ENCODE data around the gene NACC1.

The NACC1 gene

DNA sequence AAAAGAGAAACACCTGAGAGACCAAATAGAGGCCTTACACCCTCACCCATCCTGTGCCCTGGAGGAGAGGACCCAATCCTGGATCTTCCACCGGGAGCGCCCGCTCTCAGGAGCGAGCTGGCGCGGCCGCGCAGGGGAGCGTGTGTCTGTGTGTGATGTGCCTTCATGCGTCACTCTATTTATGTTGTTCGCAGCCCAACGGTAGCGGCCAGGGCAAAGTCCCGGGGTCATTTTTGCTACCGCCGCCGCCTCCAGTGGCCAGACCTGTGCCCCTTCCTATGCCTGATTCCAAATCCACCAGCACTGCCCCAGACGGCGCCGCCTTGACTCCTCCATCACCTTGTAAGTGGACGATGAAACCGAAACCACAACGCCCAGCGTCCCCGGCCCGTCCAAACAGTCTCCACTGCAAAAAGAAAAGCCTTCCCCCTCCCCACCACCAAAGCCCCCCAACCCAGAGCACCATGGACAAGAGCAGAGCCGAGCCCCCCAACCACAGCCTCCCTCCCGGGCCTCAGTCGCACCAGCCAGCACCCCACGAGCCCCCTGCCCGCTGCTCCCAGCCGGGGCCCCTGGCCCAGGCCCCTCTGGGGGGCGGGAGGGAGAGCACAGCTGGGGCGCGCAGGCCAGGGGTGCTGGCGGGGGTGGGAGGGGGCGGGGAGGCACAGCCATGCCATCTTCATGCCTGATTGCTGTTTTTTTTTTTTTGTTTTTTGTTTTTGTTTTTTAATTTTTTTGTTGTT is 30.1 kb upstream of the NACC1 start:
- peaks cover 25% of the 10 kb centered on the region for H3K4me1 ChIP-seq (ENCODE audit: control insufficient read depth, insufficient read depth, low read length)
- H3K9me3 ChIP-seq (ENCODE audit: control insufficient read depth, low read length), result no peaks in the 10 kb centered on the region
- H3K36me3 ChIP-seq (ENCODE audit: control insufficient read depth, insufficient read depth, low read length), result no peaks in the 10 kb centered on the region
- H3K27ac ChIP-seq (ENCODE audit: insufficient read depth, low read depth, low read length, poor library complexity, severe bottlenecking), result no peak overlapping the region
- whole genome bisulfite sequencing, 2 experiments, result 92 to 95% methylated on average over 36 of the region's 37 CpGs
- H3K4me3 ChIP-seq (ENCODE audit: insufficient read depth, low read depth, low read length), result no peak overlapping the region
- peaks cover 40% of the 10 kb centered on the region for H3K27me3 ChIP-seq (ENCODE audit: control insufficient read depth, insufficient read depth, low read length, poor library complexity, severe bottlenecking)

DNA sequence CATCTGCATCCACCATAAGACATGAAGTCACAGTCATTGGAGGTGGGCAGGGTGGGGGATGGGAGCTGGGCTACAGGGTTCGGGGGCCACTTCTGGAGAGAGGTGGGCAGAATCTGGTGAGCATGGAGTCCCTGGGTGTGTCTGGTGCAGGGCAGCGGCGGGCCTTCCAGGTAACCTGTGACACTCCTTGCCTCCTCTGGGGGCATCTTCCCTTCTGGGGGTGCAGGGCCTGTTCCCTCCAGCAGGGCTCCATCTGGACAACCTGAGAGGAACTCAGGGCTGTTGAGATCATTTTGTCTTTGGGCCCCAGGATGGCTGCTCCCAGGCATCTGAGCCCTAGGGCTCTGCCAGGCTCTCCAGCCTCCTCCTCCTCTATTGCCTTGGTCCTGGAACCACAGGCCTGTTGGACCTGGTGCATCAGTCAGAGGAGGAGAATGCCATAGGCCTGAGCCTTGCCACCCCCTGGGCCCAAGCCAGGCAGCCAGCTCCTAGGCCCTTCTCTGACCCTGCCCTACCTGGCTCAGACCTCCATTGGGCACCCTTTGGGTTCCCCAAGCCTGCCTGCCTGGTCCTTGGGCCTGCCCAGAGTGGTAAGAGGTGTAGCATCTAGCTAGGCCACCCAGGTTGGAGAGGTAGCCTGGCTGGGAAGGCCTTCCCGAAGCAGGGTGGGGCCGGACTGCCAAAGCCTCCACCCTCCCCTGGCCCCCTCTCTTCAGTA is 28.8 kb upstream of the NACC1 start:
- Histone ChIP-seq H3K27ac (ENCODE audit: insufficient read depth, low read depth, low read length, poor library complexity, severe bottlenecking) (no peak overlapping the region), H3K36me3 (ENCODE audit: control insufficient read depth, insufficient read depth, low read length) (no peaks in the 10 kb centered on the region), H3K4me3 (ENCODE audit: insufficient read depth, low read depth, low read length) (no peak overlapping the region), H3K4me1 (ENCODE audit: control insufficient read depth, insufficient read depth, low read length) (peaks cover 24% of the 10 kb centered on the region), H3K27me3 (ENCODE audit: control insufficient read depth, insufficient read depth, low read length, poor library complexity, severe bottlenecking) (peaks cover 49% of the 10 kb centered on the region), H3K9me3 (ENCODE audit: control insufficient read depth, low read length) (no peaks in the 10 kb centered on the region)
- 78 to 84% methylated on average over 5 of the region's 5 CpGs for WGBS, 2 experiments

DNA sequence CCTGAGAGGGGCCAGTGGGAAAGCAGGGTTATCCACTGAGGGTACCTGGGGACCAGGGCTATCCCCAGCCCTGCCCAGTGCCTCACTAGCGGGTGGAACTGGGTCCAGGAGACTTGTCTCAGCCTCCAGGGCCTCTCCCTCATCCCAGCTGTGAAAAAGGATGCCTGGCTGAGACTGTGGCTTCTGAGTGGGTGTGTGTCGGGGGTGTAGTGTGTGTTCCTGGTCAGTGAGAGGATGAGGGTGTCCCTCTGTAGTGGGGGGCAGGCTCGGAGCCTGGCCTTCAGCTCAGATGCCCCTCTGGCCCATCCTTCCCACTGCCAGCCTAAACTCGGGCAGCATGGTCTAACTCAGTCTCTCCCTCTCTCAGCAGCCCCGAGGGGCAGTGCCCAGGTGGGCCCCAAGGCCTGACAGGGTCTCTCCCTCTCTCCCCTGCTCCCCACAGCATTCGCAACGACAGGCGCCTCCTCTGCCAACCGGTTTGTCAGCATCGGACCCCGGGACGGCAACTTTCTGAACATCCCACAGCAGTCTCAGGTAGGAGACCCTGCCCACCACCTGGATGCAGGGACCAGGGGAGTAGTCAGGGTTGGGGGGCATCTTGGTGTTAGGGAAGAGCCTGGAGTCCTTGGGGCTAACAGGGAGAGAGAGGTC is 28.1 kb upstream of the NACC1 start:
- no peaks in the 10 kb centered on the region for H3K36me3 ChIP-seq (ENCODE audit: control insufficient read depth, insufficient read depth, low read length)
- H3K27ac ChIP-seq (ENCODE audit: insufficient read depth, low read depth, low read length, poor library complexity, severe bottlenecking), result no peak overlapping the region
- no peaks in the 10 kb centered on the region for H3K9me3 ChIP-seq (ENCODE audit: control insufficient read depth, low read length)
- H3K4me1 ChIP-seq (ENCODE audit: control insufficient read depth, insufficient read depth, low read length), result peaks cover 30% of the 10 kb centered on the region
- H3K4me3 ChIP-seq (ENCODE audit: insufficient read depth, low read depth, low read length), result no peak overlapping the region
- 90 to 92% methylated on average over 12 of the region's 12 CpGs for WGBS, 2 experiments
- H3K27me3 ChIP-seq (ENCODE audit: control insufficient read depth, insufficient read depth, low read length, poor library complexity, severe bottlenecking), result peaks cover 55% of the 10 kb centered on the region

DNA sequence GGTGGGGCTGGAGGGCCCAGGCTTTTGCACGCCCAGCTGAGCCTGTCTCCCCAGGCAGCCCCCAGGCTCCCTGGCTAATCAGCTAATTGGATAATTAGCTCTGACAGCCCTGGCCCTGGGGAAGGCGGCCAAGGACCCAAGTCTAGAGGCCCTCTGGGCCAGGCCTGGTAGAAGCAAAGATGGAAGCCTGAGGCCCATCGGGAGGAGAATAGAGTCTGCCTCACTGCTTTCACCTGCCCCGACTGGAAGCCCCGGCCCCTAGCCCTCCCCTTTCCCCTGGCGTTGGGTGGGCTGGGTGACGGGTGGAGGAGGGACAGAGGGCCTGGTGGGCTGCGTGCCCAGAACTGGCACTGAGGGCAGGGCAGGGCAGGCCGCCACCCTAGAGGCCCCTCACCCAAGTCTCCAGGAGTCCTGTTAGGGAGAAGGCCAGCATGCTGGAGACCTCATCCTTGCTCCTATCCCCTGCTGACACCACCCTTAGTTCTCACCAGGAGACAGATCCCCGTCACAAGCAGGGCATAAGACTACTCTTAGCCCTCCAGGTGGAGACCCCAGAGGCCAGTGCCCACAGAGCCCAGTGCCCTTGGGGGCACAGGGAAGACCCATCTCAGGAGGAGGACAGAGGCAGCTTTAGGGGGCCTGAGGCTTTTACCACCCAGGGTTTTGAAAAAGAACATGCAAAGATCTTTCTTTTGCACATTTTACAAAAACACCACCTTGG is 27.4 kb upstream of the NACC1 start:
- Histone ChIP-seq H3K4me1 (ENCODE audit: control insufficient read depth, insufficient read depth, low read length) (peaks cover 36% of the 10 kb centered on the region), H3K27me3 (ENCODE audit: control insufficient read depth, insufficient read depth, low read length, poor library complexity, severe bottlenecking) (peaks cover 62% of the 10 kb centered on the region), H3K9me3 (ENCODE audit: control insufficient read depth, low read length) (no peaks in the 10 kb centered on the region), H3K4me3 (ENCODE audit: insufficient read depth, low read depth, low read length) (no peak overlapping the region), H3K36me3 (ENCODE audit: control insufficient read depth, insufficient read depth, low read length) (no peaks in the 10 kb centered on the region), H3K27ac (ENCODE audit: insufficient read depth, low read depth, low read length, poor library complexity, severe bottlenecking) (no peak overlapping the region)
- 86 to 88% methylated on average over 10 of the region's 10 CpGs for WGBS, 2 experiments

DNA sequence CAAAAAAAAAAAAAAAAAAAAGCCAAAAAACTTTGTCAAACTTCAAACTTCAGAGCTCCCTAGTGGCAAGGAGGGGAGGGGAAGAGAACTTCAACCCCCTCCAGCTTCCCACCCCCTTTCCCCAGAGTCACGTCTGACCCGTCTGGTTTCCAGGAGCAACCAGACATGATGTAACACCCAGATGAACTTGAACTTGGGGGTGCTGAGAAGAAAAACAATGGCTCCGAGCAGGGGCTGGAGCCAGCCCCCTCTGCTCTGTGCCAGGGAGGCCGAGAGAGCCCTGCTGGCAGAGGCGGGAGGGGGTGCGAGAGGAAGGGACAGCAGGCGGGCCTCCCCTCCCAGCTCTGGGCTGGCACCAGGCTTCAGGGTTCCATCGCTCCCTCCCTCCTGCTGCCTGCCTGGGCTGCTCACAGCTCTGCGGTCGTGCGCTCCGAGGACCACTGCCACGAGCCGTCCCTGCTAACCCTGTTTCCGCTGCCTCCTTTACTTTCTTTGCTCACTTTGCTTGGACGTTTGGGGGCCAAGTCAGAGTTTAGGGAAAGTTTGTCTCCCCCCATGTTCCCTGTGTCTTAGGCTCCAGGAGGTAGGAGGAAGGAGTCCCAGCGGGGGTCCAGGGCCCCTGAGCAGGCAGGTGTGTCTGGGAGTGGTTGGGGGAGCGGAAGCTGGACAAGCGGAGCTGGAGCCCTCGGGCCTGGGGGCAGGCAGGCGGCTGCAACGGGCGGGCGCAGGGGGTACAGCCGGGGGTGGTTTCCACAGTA is 26.5 kb upstream of the NACC1 start:
- no peaks in the 10 kb centered on the region for H3K36me3 ChIP-seq (ENCODE audit: control insufficient read depth, insufficient read depth, low read length)
- peaks cover 71% of the 10 kb centered on the region for H3K27me3 ChIP-seq (ENCODE audit: control insufficient read depth, insufficient read depth, low read length, poor library complexity, severe bottlenecking)
- WGBS, 2 experiments, result 26 to 29% methylated on average over 25 of the region's 25 CpGs
- H3K4me3 ChIP-seq (ENCODE audit: insufficient read depth, low read depth, low read length), result no peak overlapping the region
- H3K9me3 ChIP-seq (ENCODE audit: control insufficient read depth, low read length), result no peaks in the 10 kb centered on the region
- no peak overlapping the region for H3K27ac ChIP-seq (ENCODE audit: insufficient read depth, low read depth, low read length, poor library complexity, severe bottlenecking)
- peaks cover 32% of the 10 kb centered on the region for H3K4me1 ChIP-seq (ENCODE audit: control insufficient read depth, insufficient read depth, low read length)

DNA sequence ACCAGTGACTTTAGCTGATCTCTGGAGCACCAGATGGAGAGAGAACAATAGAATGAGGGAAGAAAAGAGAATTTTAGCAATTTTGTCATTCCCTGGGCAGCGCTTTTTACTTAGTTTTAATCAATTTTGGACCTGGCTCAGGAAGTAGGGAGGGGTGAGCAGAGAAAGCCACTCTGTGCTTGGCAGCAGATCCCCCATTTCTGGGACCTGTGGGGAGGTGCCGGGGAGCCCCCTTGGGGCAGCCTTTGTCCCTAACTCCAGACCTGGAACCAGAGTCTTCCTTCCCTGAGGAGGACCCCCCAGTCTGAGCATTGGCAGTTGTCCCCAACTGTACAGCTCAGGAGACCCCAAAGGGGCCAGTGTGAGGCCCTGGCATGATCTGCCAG is 25.9 kb upstream of the NACC1 start:
- no peaks in the 10 kb centered on the region for H3K9me3 ChIP-seq (ENCODE audit: control insufficient read depth, low read length)
- no peak overlapping the region for H3K27ac ChIP-seq (ENCODE audit: insufficient read depth, low read depth, low read length, poor library complexity, severe bottlenecking)
- H3K4me3 ChIP-seq (ENCODE audit: insufficient read depth, low read depth, low read length), result no peak overlapping the region
- peaks cover 32% of the 10 kb centered on the region for H3K4me1 ChIP-seq (ENCODE audit: control insufficient read depth, insufficient read depth, low read length)
- WGBS, 2 experiments, result 79 to 88% methylated on average over 2 of the region's 2 CpGs
- H3K27me3 ChIP-seq (ENCODE audit: control insufficient read depth, insufficient read depth, low read length, poor library complexity, severe bottlenecking), result peaks cover 73% of the 10 kb centered on the region
- H3K36me3 ChIP-seq (ENCODE audit: control insufficient read depth, insufficient read depth, low read length), result no peaks in the 10 kb centered on the region

DNA sequence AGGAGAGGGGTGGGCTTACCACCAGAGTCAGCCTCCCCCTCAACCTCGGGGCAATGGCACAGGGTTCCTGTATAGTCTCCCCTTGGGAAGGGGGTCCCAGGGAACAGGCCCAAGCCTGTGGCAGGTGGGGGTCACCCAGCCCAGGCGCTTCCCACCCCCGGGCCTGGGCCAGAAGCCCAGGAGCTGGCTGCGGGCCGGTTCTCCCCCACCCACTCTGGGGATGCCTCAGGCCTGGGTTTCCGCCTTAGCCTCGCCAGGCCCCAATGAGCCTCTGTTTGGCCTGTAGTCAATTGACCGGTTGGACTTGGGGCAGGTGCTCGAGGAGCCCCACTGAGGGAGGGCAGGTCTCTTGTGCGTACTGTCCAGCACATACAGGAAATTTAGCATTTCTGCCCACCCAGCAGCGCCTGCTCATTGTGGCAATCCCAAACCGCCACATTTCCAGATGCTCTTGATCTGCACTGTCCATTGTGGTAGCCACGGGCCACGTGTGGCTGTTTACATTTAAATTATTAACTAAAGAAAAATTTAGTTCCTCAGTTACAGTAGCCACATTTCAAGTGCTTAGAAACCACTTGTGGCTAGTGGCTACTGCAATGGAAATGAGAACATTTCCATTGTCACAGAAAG is 25.3 kb upstream of the NACC1 start:
- Histone ChIP-seq H3K27ac (ENCODE audit: insufficient read depth, low read depth, low read length, poor library complexity, severe bottlenecking) (no peak overlapping the region), H3K9me3 (ENCODE audit: control insufficient read depth, low read length) (no peaks in the 10 kb centered on the region), H3K27me3 (ENCODE audit: control insufficient read depth, insufficient read depth, low read length, poor library complexity, severe bottlenecking) (peaks cover 79% of the 10 kb centered on the region), H3K4me1 (ENCODE audit: control insufficient read depth, insufficient read depth, low read length) (peaks cover 32% of the 10 kb centered on the region), H3K36me3 (ENCODE audit: control insufficient read depth, insufficient read depth, low read length) (no peaks in the 10 kb centered on the region), H3K4me3 (ENCODE audit: insufficient read depth, low read depth, low read length) (no peak overlapping the region)
- 93% methylated on average over 14 of the region's 14 CpGs for WGBS, 2 experiments

DNA sequence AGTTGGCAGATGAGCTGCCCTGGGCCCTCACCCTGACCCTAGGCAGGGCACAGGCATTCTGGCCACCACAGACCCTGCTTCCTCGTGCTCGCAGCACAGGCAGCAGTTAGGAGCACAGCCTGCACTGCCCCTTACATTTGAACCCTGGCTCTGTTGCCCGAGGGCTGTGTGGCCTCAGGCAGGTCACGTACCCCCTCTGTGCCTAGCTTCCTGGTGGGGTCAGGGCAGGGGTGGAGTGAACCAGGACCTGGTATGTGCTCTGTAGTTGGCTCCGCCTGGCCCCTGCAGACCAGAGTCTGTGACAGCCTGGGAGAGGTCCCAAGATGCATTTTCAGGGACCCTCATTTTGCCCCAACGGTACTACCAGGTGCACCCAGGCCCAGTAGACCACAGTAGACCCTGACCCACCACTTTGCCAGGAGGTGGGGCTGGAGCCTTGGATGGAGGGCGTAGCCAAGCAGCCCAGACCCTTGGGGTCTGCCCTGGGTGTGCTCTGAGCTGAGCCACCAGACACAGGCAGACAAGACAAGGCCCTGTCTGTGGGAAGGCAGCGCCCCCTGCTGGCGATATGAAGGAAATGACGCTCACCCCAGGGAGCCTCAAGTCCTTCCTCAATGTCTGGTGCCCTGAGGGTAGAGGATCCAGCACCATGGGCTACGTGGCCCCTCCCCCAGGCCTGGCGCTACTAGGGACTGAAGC is 24.5 kb upstream of the NACC1 start:
- H3K27me3 ChIP-seq (ENCODE audit: control insufficient read depth, insufficient read depth, low read length, poor library complexity, severe bottlenecking), result peaks cover 87% of the 10 kb centered on the region
- WGBS, 2 experiments, result 43 to 44% methylated on average over 12 of the region's 12 CpGs
- peaks cover 32% of the 10 kb centered on the region for H3K4me1 ChIP-seq (ENCODE audit: control insufficient read depth, insufficient read depth, low read length)

DNA sequence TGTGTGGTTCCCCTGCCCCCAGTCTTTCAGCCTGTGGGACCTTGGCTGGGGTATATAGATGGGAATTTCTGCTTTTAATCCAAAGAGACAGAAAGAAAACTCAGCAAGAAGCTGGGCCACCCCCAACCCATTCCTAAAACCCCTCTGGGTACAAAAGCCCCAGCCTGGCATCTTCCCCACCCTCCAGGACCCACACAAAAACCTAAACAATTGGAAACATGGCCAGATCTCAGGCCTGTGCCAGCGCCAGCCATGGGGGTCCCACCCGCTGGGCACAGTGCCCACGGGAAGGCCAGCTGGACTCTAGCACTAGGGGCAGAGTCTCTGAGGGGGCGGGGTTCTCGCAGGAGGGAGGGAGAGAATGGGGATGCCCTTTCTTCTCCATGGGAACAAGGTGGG is 24.0 kb upstream of the NACC1 start:
- no peak overlapping the region for H3K27ac ChIP-seq (ENCODE audit: insufficient read depth, low read depth, low read length, poor library complexity, severe bottlenecking)
- WGBS, 2 experiments, result 21 to 27% methylated on average over 5 of the region's 5 CpGs
- H3K4me3 ChIP-seq (ENCODE audit: insufficient read depth, low read depth, low read length), result no peak overlapping the region
- H3K4me1 ChIP-seq (ENCODE audit: control insufficient read depth, insufficient read depth, low read length), result peaks cover 32% of the 10 kb centered on the region
- no peaks in the 10 kb centered on the region for H3K36me3 ChIP-seq (ENCODE audit: control insufficient read depth, insufficient read depth, low read length)
- no peaks in the 10 kb centered on the region for H3K9me3 ChIP-seq (ENCODE audit: control insufficient read depth, low read length)
- peaks cover 93% of the 10 kb centered on the region for H3K27me3 ChIP-seq (ENCODE audit: control insufficient read depth, insufficient read depth, low read length, poor library complexity, severe bottlenecking)

More for the DNA sequence above, 24.5 kb upstream of the NACC1 start:
- no peak overlapping the region for H3K4me3 ChIP-seq (ENCODE audit: insufficient read depth, low read depth, low read length)
- H3K9me3 ChIP-seq (ENCODE audit: control insufficient read depth, low read length), result no peaks in the 10 kb centered on the region
- no peaks in the 10 kb centered on the region for H3K36me3 ChIP-seq (ENCODE audit: control insufficient read depth, insufficient read depth, low read length)
- no peak overlapping the region for H3K27ac ChIP-seq (ENCODE audit: insufficient read depth, low read depth, low read length, poor library complexity, severe bottlenecking)
